Left lung (tissue), 10 donors: ENCODE data around the gene FKBP1A. TPM values are rescaled to one million over a fixed set of nuclear protein-coding genes. Genes with fewer than 3 reads are reported as not detected.
A peak's percentile ranks its signal among the peaks of the same experiment; 100 is the strongest.

Experiments used
- ATAC-seq: fragments of 200-7000 bp; cut with Tn5 transposase; one replicate; pipeline ENCODE4 v1.9.1; 2020; ENCODE audit warnings: moderate library complexity
- DNase-seq, 4 donors: peaks; one replicate each; pipeline ENCODE4 v3.0.0-alpha.2; 2013 to 2020
- H3K27ac ChIP-seq, 2 donors: fragments of 200-600 bp; sonication (generic) in 1 of 2; one replicate each; pipeline versions ENCODE4 v1.5.0 to v1.8.0; 2020 to 2021
- H3K27me3 ChIP-seq, 2 donors: fragments of 200-600 bp; sonication (generic) in 1 of 2; one replicate each; pipeline versions ENCODE4 v1.5.0 to v1.8.0; 2020 to 2021
- H3K36me3 ChIP-seq, 2 donors: fragments of 200-600 bp; sonication (generic) in 1 of 2; one replicate each; pipeline versions ENCODE4 v1.5.0 to v1.8.0; 2020 to 2021
- H3K4me1 ChIP-seq, 2 donors: fragments of 200-600 bp; one replicate each; pipeline ENCODE4 v1.8.0; 2021
- H3K4me3 ChIP-seq, 2 donors: fragments of 200-600 bp; sonication (generic) in 1 of 2; one replicate each; pipeline versions ENCODE4 v1.5.0 to v1.8.0; 2020 to 2021; ENCODE audit warnings: mild to moderate bottlenecking in 1 of 2
- H3K9me3 ChIP-seq, 2 donors: fragments of 200-600 bp; sonication (generic) in 1 of 2; one replicate each; pipeline versions ENCODE4 v1.5.0 to v1.8.0; 2020 to 2021
- intact Hi-C, 2 donors: fragments of 100-400 bp; cut with DNase I; formaldehyde crosslinking; loops; one replicate each; pipeline versions ENCODE4 v1.11.2 to v1.14.2; 2022
- polyA plus RNA-seq, 6 donors: library from polyadenylated mRNA; unstranded; fragments of 120-200 nt; gene quantifications; one replicate each; pipeline ENCODE4 v1.2.1, GENCODE V29; 2013; ENCODE audit not compliant: insufficient read length in 6 of 6
- total RNA-seq, 2 donors: library from RNA; stranded (reverse); fragmentation: NEBNext Ultra II Directional; extraction: Animal tissue kit (Norgen Biotek cat#: 25700); gene quantifications; one replicate each; pipeline ENCODE4 v1.2.1, GENCODE V29; 2021
- TF ChIP-seq, protein P1 (sequence below), 2 donors: fragments of 200-600 bp; sonication (generic) in 1 of 2; IDR thresholded peaks; one replicate each; pipeline versions ENCODE4 v1.5.0 to v1.8.0; 2021; ENCODE audit warnings: antibody characterized with exemption in 2 of 2
- donor health status: DM: no; HTN: yes; CAD: no.
- donor health status: DM: no; HTN: no; CAD: no.

FKBP1A gene
- total and polyA plus RNA-seq, 8 donors = 278 to 507 (median 439) TPM

DNA sequence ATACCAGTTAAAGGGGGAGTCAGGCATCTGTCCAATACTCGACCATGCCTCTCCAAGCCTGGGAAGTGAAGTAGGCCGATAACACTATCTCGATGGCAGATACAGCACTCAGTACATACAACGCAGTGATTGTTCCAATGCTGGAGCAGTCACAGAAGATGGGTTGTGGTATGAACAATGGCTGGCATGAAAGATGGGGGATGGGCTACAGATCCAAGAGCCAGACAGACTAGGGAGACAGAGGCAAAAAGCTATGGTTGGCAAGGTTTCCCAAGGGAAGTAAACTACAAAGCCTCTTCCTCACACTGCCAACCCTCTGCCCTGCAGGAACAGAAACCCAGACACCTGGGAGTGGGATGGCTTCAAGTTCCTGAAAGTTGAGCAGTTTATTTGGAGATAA lies 19.2 kb downstream of the FKBP1A start:
- intact Hi-C loops = no loop called here
- Histone ChIP-seq H3K9me3 (no peaks in the 10 kb centered on the region), H3K27me3 (no peaks in the 10 kb centered on the region), H3K4me1 (peaks cover 30 to 98% of the 10 kb centered on the region in 2 donors), H3K36me3 (peaks cover 0 to 61% of the 10 kb centered on the region in 2 donors), H3K4me3 (no peak overlapping the region), H3K27ac (peak overlapping the region; percentile 40 to 79)
- no peak for DNase-seq
- no peak for ATAC-seq
- TF ChIP-seq, protein P1, sequence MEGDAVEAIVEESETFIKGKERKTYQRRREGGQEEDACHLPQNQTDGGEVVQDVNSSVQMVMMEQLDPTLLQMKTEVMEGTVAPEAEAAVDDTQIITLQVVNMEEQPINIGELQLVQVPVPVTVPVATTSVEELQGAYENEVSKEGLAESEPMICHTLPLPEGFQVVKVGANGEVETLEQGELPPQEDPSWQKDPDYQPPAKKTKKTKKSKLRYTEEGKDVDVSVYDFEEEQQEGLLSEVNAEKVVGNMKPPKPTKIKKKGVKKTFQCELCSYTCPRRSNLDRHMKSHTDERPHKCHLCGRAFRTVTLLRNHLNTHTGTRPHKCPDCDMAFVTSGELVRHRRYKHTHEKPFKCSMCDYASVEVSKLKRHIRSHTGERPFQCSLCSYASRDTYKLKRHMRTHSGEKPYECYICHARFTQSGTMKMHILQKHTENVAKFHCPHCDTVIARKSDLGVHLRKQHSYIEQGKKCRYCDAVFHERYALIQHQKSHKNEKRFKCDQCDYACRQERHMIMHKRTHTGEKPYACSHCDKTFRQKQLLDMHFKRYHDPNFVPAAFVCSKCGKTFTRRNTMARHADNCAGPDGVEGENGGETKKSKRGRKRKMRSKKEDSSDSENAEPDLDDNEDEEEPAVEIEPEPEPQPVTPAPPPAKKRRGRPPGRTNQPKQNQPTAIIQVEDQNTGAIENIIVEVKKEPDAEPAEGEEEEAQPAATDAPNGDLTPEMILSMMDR (IDR thresholded peaks at IDR 0.05) = no peak

DNA sequence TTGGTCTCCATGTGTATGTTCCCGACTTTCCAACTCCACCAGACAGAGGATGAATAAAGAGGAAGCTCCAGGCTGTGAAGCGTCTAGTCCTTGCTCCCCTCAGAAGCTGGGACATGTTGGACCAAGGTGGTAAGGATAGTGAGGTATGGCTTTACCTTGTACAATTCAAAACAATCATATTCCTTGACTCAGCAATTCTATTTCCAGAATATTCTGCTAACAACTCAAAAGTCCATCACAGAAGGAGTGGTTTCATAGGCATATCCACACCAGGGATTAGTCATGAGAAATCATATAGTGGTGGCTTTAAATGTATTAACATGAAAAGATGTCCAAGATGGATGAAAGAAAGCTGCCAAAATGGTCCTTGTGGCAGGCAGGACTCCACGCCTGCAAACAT lies 19.8 kb downstream of the FKBP1A start:
- DNase-seq = no peak
- intact Hi-C loops = no loop called here
- peaks cover 30 to 95% of the 10 kb centered on the region in 2 donors for H3K4me1 ChIP-seq
- H3K36me3 ChIP-seq = peaks cover 0 to 67% of the 10 kb centered on the region in 2 donors
- TF ChIP-seq, protein P1 (IDR thresholded peaks at IDR 0.05) = no peak
- H3K27me3 ChIP-seq = no peaks in the 10 kb centered on the region
- no peak overlapping the region for H3K4me3 ChIP-seq
- H3K27ac ChIP-seq = peak overlapping the region; percentile 40 to 79
- ATAC-seq = no peak
- no peaks in the 10 kb centered on the region for H3K9me3 ChIP-seq

DNA sequence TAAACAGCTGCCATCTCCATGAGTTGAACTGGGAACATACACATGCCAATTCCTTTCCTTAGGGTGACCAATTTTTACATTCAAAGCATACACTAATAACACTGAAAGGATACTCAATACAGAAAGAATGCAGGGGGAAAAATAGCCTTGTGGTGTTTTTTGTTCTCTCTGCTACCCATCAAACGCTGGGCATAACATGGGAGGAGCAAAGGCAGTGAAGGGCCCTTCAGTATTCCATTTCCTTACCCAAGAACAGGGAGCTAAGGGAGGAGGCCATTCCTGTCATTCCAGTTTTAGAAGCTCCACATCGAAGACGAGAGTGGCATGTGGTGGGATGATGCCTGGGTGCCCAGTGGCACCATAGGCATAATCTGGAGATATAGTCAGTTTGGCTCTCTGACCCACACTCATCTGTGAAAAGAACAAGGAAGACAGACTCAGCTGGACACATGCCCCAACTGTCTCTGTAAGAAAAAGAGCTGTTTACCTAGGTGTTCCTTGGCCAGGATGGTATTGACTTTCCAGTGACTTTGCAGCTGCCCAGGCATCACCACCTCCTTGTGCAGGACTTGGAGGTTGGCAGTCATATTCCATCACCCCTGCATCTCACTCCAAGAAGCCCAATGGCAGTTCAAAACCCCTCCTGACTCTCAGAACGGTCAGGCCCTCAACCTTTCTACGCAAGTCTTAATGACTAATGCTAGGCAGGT lies 20.9 kb downstream of the FKBP1A start:
- no peaks in the 10 kb centered on the region for H3K27me3 ChIP-seq
- ATAC-seq = peak; percentile 72

DNA sequence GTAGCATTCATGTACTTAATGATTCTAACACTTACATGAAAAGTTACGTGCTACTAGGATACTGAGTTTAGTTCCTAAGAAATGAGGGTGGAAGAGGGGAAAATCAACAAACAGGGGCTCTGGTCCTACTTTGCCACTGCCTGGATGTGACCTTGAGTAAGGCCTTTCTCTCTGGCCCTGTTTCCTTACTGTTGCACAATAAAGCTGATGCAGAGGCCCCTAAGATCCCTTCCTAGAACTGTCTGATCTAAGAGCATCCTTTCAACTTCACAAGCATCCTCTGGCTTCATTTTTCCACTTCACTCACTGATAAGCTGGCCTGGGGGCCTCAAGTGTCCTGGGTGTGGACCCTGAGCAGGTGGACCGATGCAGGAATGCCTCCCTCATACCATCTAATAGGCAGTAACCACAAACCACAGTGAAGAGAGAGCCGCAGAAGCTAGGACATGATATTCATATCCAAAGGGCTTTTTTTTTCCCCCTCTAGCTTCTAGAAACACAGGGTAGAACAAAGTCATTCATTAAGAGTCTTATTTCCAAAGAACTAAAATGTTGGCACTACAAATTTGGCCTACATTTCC lies 21.6 kb downstream of the FKBP1A start:
- intact Hi-C loops = no loop called here
- Histone ChIP-seq H3K4me3 (no peak overlapping the region), H3K9me3 (no peaks in the 10 kb centered on the region), H3K36me3 (peaks cover 0 to 80% of the 10 kb centered on the region in 2 donors), H3K27ac (peak overlapping the region in 1 of 2 donors; percentile 55), H3K27me3 (no peaks in the 10 kb centered on the region), H3K4me1 (peaks cover 21 to 78% of the 10 kb centered on the region in 2 donors)
- TF ChIP-seq, protein P1 (IDR thresholded peaks at IDR 0.05) = no peak
- ATAC-seq (no peak), DNase-seq (no peak)

More for the DNA sequence above, 20.9 kb downstream of the FKBP1A start:
- TF ChIP-seq, protein P1 (IDR thresholded peaks at IDR 0.05) = no peak
- intact Hi-C loops = no loop called here
- no peak overlapping the region for H3K4me3 ChIP-seq
- peaks cover 0 to 78% of the 10 kb centered on the region in 2 donors for H3K36me3 ChIP-seq
- no peak for DNase-seq
- peaks cover 23 to 85% of the 10 kb centered on the region in 2 donors for H3K4me1 ChIP-seq
- peak overlapping the region in 1 of 2 donors; percentile 55 for H3K27ac ChIP-seq
- no peaks in the 10 kb centered on the region for H3K9me3 ChIP-seq

DNA sequence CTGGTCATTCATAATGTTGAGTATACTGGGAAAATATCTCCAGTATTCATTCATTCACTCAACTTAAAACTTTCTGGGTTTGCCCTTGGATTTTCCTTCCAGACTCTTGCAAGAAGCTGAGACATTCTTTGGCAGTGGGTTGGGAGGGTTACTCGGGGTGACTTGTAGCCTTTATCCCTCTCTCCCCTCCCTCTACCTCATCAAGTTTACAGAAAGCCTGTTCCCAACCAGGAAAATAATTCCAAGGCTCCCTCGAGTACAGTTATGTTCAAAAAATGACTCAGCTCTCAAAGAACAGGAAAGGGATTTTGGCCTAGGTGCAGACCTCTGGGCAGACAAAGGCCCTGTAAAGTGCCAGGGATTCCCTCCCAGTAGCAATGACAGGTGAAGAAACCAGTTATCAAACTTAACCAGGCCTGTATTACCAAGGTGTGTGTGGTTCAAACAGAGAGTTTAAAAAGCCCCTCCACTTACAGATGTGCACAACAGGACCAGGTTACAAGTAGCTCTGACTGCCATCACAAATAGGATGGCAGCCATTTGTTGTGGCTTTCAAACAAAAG lies 22.2 kb downstream of the FKBP1A start:
- Histone ChIP-seq H3K4me1 (peaks cover 15 to 71% of the 10 kb centered on the region in 2 donors), H3K9me3 (no peaks in the 10 kb centered on the region), H3K27ac (peak overlapping the region in 1 of 2 donors; percentile 55), H3K27me3 (no peaks in the 10 kb centered on the region), H3K4me3 (no peak overlapping the region), H3K36me3 (peaks cover 0 to 80% of the 10 kb centered on the region in 2 donors)
- DNase-seq (no peak), ATAC-seq (peak; percentile 36)
- TF ChIP-seq, protein P1 (IDR thresholded peaks at IDR 0.05) = no peak
- intact Hi-C loops = no loop called here
